GM21367 (cell line): ENCODE measurements around the gene ZNF639.
"Not testable (repeated sequence)": the region's sequence is repeated elsewhere in the genome, so short reads cannot be mapped to it uniquely, and the experiment has no call there.

Experiments
- ATAC-seq: cut with Tn5 transposase; IDR thresholded peaks from one replicate; pipeline ENCODE4 v1.9.1; 2021; ENCODE audit not compliant: unreplicated experiment

ZNF639 gene, protein sequence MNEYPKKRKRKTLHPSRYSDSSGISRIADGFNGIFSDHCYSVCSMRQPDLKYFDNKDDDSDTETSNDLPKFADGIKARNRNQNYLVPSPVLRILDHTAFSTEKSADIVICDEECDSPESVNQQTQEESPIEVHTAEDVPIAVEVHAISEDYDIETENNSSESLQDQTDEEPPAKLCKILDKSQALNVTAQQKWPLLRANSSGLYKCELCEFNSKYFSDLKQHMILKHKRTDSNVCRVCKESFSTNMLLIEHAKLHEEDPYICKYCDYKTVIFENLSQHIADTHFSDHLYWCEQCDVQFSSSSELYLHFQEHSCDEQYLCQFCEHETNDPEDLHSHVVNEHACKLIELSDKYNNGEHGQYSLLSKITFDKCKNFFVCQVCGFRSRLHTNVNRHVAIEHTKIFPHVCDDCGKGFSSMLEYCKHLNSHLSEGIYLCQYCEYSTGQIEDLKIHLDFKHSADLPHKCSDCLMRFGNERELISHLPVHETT

GRCh38 chr3:179322286-179323196 is at the start of gene ZNF639:
Gene ZNF639 (plus strand): TSS chr3:179323031. CDS start chr3:179328294, 5,263 bp downstream.
- ATAC-seq: peak; percentile 74

- not testable (repeated sequence) for ATAC-seq
Observed at GRCh38 chr3:179274434-179274833, 48.4 kb upstream of the ZNF639 start.

DNA sequence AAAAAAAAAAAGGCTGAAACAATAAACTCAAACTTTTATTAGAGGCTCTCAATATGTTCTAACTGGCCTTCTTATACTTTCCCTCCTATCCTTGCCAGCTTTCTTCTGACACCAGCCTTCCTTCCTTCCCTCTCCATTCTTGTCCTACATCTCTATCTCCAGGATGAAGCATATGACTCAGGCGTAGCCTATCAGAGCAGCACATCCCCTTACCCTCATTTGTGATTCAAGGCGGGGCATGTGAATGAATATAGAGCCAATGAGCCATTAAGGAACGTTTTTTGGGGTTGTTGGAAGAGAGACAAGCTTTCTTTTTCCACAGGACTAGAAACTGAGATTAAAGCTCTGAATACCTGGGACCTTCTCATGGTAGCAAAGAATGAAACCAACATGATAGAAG is 46.8 kb upstream of the ZNF639 start:
- no peak for ATAC-seq

DNA sequence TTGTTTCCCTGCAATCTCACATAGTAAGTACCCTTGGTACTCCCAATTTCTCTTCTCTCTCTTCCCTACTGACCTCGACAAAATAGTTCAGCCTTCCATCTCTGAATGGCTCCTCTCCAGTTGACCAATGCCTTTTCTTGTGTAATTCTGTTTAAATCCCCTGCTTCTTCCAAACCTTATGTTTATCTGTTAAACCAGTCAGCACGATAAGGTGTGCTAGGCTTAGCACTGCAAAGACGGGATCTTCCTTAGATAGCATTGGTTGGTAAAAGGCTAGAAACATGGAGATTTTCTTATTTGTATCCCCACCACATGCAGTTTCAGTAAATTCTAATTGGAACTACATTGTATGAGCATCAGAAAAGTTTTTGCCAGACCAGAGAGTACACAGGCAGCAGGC is 46.1 kb upstream of the ZNF639 start:
- no peak for ATAC-seq

DNA sequence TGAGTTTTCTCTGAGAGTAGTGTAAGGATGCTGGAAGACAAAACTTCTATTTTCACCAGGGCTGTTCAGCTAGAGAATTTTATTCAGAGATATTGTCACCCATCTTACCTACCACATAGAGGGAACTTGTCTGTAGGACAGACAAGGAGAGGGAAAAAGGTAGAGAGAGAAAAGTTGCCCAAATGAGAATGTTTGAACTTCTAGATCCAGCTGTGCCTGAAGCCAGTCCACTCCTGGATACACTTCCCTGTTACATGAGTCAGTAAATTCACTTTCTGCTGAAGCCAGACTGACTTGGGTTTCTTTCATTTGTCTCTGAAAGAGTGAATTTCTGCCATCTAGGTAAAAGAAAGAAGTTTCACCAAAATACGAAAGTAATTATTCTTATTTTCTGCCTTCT is 44.7 kb upstream of the ZNF639 start:
- ATAC-seq: no peak

GRCh38 chr3:179278932-179279693 is 43.7 kb upstream of the ZNF639 start:
- no peak for ATAC-seq

DNA sequence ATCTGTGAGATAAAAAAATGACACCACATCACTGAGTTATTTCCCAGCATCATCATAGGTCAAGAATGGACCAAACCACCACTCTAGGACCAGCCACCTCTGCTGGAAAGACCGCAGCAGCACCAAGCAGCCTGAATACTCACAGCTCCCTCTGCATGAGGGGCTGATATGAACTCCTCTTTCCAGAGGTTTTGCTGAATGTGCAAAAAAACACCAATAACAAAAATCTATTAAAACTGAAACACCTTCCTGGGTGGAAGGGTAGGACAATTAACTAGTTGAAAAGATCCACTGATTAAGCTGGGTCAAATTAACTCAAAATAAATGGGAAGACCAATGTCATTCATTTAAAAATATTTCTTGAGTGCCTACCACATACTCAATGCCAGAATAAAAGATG is 43.0 kb upstream of the ZNF639 start:
- ATAC-seq: no peak

- ATAC-seq: no peak
Observed at GRCh38 chr3:179281825-179282224, 41.0 kb upstream of the ZNF639 start.

GRCh38 chr3:179286331-179286730 is 36.5 kb upstream of the ZNF639 start:
- ATAC-seq: no peak

DNA sequence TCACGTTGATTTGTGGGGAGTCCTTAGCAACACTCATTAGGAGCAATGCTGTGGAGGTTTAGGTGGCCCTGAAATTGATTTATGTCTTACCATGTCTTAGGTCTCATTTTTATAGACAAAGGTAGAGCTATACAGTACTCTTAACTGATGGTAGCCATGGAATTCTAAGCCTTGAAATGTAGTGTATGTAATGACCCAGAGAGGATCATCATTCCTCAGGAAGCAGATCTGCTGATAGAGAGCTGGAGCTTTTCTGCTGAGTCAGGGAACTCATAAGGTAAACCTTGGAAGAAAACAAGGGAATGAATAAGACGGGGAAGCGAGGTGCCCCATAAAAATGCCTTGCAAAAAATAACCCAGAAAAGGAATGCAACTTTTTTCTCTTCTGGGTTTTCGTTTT is 34.0 kb upstream of the ZNF639 start:
- no peak for ATAC-seq

- no peak for ATAC-seq
Observed at GRCh38 chr3:179289295-179289694, 33.5 kb upstream of the ZNF639 start.

GRCh38 chr3:179292450-179292849 is 30.4 kb upstream of the ZNF639 start:
- no peak for ATAC-seq

- no peak for ATAC-seq
Observed at GRCh38 chr3:179297971-179298725, 24.7 kb upstream of the ZNF639 start.

GRCh38 chr3:179299316-179299715 is 23.5 kb upstream of the ZNF639 start:
- no peak for ATAC-seq

DNA sequence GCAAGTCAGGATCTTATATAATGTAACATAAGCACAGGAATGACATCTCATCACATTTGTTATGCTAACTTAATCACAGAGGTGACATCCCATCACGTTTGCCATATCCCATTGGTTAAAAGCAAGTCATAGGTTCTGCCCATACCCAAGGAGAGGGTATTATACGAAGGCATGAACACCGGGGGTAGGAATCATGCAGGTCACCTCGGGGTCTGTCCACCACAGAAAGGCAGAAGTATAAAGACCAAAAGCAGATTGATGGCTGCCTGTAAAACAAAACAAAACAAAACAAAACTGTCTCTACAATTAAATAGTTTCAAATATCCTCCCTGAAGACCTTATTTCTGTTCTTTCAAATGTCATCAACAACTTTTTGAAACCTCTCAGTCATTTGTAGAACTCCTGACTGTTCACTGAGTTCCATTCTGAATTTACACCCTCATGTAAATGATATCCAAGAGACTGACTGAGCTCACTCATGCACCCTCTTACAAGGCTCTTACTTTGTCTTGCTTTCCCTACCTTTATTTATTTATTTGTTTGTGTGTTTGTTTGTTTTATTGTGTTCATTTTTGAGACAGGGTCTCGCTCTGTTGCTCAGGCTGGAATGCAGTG is 22.7 kb upstream of the ZNF639 start:
- no peak for ATAC-seq

- ATAC-seq: no peak
Observed at GRCh38 chr3:179301645-179302044, 21.2 kb upstream of the ZNF639 start.

- no peak for ATAC-seq
Observed at GRCh38 chr3:179302111-179302510, 20.7 kb upstream of the ZNF639 start.

GRCh38 chr3:179304605-179305004 is 18.2 kb upstream of the ZNF639 start:
- no peak for ATAC-seq

GRCh38 chr3:179307362-179307761 is 15.5 kb upstream of the ZNF639 start:
- not testable (repeated sequence) for ATAC-seq

DNA sequence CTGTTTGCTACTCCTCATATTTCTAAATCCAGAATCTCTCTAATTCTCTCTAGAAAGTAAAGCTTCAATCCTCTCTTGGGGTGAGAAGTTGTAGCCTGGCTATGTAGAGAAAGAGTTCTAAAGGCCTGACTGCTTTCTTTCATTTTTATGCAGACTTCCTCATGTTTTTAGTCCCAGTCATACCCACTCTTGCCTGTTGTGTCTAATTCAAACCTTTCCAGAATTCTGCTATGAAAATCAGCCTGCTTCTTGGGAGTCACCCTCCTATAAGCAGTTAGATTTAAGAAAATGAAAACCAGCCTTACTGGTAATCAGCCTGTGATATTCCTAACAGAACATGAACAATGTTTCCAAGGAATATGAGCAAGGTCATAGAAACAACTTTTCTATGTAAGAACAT is 14.8 kb upstream of the ZNF639 start:
- no peak for ATAC-seq
